ENCODE measurements around the gene KRTAP20-4.

Gene KRTAP20-4

DNA sequence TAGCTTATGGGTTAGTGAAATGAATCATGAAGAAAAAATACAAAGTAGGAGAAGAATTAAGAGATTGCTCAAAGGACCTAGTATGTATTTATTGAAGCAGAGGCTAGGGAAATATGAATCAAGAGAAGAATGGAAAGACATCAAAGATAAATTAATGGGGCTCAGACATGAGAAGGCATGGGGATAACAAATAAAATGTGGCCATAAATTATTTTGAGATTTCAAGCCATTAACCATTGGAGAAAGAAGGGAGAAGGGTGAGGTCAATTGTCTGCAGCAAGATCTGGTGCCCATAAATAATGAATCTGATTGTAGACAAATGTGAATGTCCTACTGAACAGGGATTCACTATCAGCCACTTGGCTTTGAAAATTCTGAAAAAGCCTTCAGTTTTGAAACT lies 32.5 kb downstream of the KRTAP20-4 start:
- DNase-seq (ENCODE audit: low read depth): no peak

DNA sequence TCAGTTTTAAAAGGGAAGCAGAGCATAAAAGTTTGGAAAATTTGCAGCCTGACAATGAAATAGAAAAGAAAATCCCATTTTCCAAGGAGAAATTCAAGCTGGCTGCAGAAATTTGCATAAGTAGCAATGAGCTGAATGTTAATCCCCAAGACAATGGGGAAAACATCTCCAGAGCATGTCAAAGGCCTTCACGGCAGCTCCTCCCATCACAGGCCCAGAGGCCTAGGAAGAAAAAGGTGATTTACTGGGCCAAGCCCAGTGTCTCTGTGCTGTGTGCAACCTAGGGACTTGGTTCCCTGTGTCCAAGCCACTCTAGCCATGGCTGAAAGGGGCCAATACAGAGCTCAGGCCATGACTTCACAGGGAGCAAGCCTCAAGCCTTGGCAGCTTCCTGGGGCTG lies 48.3 kb downstream of the KRTAP20-4 start:
- no peak for DNase-seq (ENCODE audit: low read depth)
